Raji (cell line): ENCODE measurements around the gene SEMA4C.

Experiments used
- POLR2A ChIP-seq: IDR thresholded peaks from 2 replicates; pipeline ENCODE4 v1.6.1; 2011; ENCODE audit warnings: low read depth, low read length, control low read depth; ENCODE audit not compliant: insufficient read depth

SEMA4C gene

DNA sequence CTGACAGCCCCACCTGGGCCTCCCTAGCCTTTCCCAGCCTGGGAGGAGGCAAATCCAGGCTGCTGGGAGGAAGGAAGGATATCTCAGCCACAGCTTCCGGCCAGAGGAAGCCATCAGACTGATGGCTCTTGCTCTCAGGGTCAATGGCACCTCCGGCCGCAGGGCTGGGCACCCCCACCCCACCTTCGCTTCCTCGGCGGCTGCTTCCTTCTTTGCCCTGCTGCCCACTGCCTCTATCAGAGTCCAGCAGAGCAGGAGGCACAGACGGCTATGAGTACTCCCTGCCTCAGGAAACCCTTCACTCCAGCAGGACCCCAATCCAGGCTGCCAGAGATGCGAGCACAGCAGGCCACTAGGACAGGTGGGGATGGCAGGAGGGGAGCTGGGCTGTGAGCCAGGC is 3.3 kb downstream of the SEMA4C start:
- TF ChIP-seq POLR2A = no peak

GRCh38 chr2:96866149-96866548 is 3.7 kb downstream of the SEMA4C start:
- no peak for TF ChIP-seq POLR2A

- no peak for TF ChIP-seq POLR2A
Observed at GRCh38 chr2:96865654-96866053, 4.2 kb downstream of the SEMA4C start.

GRCh38 chr2:96864343-96865091 is 5.4 kb downstream of the SEMA4C start:
- no peak for TF ChIP-seq POLR2A

GRCh38 chr2:96863575-96864342 is 6.1 kb downstream of the SEMA4C start:
- TF ChIP-seq POLR2A = no peak

DNA sequence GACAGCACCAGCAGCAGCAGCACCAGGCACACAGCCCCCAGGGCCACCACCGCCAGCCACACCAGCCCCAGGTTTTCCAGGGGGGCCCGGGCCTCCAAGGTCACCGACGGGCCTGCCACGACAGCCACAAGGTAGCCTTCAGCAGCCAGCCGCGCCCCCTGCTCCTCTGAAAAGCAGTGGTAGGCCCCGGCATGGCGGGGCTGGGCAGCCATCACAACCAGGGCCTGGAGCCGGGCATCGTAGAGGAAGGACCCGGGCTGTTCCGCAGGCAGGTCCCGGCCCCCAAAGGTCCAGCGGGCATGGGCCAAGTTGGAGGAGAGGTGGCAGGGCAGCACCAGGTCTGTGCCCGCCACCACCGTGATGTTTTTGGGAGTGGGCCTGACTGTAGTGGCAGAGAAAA is 8.8 kb downstream of the SEMA4C start:
- no peak for TF ChIP-seq POLR2A

DNA sequence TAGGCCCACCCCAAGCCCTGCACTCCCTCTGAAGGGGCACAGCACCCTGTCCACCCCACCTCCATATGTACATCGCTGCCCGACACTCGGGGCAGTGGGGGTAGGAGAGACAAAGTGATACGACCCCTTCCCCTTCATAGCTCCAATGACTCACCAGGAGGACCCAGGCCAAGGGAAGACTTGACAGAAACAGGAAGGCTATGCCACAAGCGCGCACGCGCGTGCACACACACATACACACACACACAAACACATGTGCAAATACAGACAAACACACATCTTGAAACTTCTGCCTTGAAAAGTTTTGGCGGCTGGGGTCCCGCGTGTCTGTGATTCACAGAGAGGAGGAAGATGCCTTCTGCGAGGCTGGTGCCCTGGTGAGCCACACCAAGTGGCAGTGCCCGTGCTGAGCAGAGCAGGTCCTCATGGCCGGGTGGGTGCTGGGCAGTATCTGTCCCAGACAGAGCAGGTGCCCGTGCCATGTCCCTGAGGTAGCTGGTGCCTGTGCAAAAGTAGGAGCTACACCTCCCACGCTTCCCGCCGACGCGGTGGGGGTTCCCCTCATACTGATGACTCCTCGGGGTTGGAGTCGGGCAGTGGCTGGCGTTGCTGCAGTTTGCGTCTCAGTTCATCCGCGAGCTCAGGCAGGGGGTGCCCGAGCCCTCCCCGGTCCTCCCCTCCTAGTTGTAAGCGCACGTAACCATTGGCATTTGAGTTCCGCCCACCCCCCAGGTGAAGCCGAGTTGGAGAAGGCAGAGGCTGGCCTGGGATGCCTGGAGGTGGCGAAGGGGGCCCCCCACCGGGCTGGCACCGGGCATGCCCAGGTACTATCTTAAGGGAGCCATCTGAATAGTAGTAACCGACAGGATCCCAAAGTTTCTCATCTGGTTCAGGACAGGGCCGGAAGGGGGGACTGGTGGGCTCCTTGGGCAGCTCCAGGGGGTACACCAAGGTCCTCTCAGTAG is 9.5 kb downstream of the SEMA4C start:
- no peak for TF ChIP-seq POLR2A

DNA sequence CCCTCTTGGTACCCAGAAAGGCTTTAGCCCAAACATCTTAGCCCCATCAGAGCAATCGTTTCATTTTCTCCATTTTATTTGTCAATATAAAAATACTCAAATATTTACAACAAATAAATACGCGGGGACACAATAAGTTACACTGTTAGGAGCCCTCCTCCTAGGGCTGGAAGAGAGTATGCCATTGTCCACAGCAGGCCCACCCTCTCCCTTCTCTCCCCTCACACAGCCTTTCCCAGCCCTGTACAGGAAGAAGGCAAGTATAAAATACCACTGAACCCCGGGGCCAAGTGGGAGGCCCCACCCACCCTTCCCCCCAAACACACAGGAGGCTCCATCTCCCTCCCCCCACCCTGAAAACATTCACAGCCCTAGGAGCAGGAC is 10.2 kb downstream of the SEMA4C start:
- no peak for TF ChIP-seq POLR2A

- no peak for TF ChIP-seq POLR2A
Observed at GRCh38 chr2:96859099-96859649, 10.7 kb downstream of the SEMA4C start.

GRCh38 chr2:96857667-96858372 is 12.1 kb downstream of the SEMA4C start, which contains the start of gene ANKRD39:
Gene ANKRD39, minus strand, starts transcription at chr2:96858016. Its CDS starts 29 bp downstream, at chr2:96857987.
- TF ChIP-seq POLR2A = peak; percentile 92

GRCh38 chr2:96856776-96857666 is 12.9 kb downstream of the SEMA4C start:
- TF ChIP-seq POLR2A = no peak

GRCh38 chr2:96853321-96853720 is 16.6 kb downstream of the SEMA4C start:
- no peak for TF ChIP-seq POLR2A

DNA sequence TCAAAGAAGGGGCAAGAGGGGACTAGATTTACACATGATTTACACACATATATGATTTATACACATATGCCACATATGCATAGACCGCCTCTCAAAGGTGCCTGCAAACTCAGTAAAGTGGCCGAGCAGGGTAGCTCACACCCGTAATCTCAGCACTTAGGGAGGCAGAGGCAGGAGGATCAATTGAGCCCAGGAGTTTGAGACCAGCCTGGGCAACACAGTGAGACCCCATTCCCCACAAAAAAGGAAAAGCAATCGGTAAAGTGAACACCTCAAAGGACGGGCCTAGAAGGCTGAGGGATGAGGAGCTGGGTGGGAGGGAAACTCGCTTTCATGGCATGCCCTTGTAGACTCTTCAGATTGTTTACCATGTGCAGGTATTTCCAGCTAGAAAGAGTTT is 17.2 kb downstream of the SEMA4C start:
- no peak for TF ChIP-seq POLR2A
